GM21423 (cell line): ENCODE results near the gene CUL9.

Source experiments
- ATAC-seq: cut with Tn5 transposase; IDR thresholded peaks from one replicate; pipeline ENCODE4 v1.9.1; 2021; ENCODE audit warnings: mild to moderate bottlenecking, moderate library complexity; ENCODE audit not compliant: unreplicated experiment

The CUL9 gene

GRCh38 chr6:43172104-43173007, 9.6 kb upstream of the CUL9 start:
- ATAC-seq: no peak

DNA sequence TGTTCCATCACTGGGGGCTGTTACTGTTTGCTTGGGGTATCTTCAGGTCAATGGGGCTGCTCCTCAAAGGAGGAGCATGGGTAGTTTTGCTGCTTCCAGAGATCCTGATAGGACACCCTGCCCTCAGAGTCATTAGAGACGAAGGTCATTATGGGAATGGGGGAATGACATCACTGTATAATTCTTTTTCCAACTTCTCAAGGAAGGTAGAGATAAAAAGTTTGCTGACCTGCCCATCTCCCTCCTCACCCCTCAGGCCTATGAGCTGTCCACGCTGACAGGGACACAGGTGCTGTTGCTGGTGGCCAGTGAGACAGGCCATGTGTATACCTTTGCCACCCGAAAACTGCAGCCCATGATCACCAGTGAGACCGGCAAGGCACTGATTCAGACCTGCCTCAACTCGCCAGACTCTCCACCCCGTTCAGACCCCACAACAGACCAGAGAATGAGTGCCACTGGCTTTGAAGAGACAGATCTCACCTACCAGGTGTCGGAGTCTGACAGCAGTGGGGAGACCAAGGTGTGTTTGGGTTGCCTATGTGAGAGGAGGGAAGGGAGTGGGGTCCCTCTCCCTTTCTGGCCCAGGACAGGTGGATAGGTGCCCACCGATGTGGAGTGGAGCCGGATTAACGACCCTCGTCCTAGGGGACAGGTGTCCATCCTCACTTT, 8.3 kb upstream of the CUL9 start:
- no peak for ATAC-seq

GRCh38 chr6:43174263-43175112, 7.5 kb upstream of the CUL9 start:
- ATAC-seq: peak; percentile 64

GRCh38 chr6:43175676-43176422, 6.1 kb upstream of the CUL9 start:
- ATAC-seq: no peak

GRCh38 chr6:43176423-43176786, 5.6 kb upstream of the CUL9 start:
- no peak for ATAC-seq

DNA sequence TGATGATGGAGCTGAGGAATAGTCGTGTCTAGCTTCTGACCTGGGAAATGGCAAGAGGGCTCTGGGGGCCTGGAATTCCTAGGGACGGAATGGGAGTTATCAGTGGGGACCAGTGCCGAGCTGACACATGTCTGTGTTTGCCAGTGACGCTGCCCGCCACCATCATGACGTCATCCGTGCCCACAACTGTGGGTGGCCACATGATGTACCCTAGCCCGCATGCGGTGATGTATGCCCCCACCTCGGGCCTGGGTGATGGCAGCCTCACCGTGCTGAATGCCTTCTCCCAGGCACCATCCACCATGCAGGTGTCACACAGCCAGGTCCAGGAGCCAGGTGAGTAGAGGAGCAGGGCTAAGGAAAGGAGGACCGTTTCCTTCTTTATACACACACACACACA, 3.8 kb upstream of the CUL9 start:
- ATAC-seq: no peak

- no peak for ATAC-seq
Observed at GRCh38 chr6:43178951-43179830, 2.8 kb upstream of the CUL9 start.

GRCh38 chr6:43180058-43180457, 1.9 kb upstream of the CUL9 start:
- ATAC-seq: no peak

- no peak for ATAC-seq
Observed at GRCh38 chr6:43180985-43181384, 1.0 kb upstream of the CUL9 start.

DNA sequence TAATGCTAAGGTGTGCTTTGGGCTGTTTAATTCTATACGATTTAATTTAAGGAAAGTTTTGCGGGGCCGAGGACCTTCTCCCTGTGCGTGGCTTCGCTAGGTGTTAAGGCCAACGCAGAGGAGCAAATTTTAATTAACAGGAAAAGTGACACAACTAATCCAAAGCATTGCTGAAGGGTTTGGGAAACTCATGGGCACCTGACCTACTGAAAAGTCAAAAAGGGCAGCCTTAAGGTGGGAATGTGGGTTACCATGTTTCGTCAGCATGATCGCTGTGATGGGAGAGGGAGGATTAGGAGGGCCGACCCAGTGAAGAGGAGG, 415 bp upstream of the CUL9 start:
- no peak for ATAC-seq

- no peak for ATAC-seq
Observed at GRCh38 chr6:43183441-43183840, 1.4 kb downstream of the CUL9 start.

GRCh38 chr6:43184268-43184985, 2.4 kb downstream of the CUL9 start:
- no peak for ATAC-seq

GRCh38 chr6:43185391-43185985, 3.5 kb downstream of the CUL9 start:
- ATAC-seq: no peak

- no peak for ATAC-seq
Observed at GRCh38 chr6:43186019-43186418, 4.0 kb downstream of the CUL9 start.

DNA sequence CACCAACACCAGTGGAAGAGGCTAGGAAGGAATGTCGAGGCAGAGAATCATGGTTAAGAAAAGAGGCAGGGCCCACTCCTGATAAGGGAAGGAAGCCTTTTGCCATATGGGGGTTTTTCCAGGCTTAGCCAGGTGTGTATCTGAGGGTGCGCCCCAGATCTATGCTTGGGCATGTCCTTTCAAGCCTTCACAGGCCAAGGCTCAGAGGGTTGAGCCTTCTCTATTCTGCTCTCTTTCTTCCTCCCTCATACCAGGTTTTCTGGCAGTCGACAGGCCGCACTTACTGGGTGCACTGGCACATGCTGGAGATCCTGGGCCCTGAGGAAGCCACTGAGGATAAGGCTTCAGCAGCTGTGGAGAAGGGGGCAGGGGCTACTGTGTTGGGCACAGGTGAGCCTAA, 4.7 kb downstream of the CUL9 start:
- no peak for ATAC-seq

DNA sequence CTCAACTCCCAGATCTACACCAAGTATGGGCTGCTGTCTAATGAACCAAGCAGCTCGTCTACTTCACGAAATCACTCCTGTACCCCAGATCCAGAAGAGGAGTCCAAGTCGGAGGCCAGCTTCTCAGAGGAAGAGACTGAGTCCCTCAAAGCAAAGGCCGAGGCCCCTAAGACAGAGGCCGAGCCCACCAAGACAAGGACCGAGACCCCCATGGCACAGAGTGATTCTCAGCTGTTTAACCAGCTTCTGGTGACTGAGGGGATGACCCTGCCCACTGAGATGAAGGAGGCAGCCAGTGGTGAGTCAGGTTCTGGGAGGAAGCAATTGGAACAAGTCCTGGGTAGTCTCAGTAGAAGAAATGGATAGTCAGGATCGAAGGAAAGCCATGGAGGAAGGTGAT, 5.8 kb downstream of the CUL9 start:
- ATAC-seq: no peak

DNA sequence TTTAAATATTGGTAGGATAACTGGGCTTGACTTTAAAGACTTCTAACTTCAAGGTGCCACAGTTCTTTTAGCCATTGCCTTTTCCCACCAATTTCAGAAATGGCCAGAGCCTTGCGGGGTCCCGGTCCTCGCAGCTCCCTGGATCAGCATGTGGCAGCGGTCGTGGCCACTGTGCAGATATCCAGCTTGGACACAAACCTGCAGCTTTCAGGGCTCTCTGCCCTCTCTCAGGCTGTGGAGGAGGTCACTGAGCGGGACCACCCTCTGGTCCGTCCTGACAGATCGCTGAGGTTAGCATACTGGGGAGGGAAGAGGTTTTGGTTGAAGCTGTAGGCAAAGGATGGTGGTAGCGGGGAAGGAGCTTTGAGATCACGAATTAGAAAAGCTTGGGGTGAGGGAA, 6.4 kb downstream of the CUL9 start:
- no peak for ATAC-seq

GRCh38 chr6:43189776-43190304, 7.8 kb downstream of the CUL9 start:
- no peak for ATAC-seq

- ATAC-seq: no peak
Observed at GRCh38 chr6:43192911-43193310, 10.9 kb downstream of the CUL9 start.
